DMS153 (cell line): ENCODE measurements around the gene WNT3.

Experiments used
- DNase-seq: peaks from one replicate; lab custom pipeline; 2025; lab: John Stamatoyannopoulos, UW

Gene WNT3

DNA sequence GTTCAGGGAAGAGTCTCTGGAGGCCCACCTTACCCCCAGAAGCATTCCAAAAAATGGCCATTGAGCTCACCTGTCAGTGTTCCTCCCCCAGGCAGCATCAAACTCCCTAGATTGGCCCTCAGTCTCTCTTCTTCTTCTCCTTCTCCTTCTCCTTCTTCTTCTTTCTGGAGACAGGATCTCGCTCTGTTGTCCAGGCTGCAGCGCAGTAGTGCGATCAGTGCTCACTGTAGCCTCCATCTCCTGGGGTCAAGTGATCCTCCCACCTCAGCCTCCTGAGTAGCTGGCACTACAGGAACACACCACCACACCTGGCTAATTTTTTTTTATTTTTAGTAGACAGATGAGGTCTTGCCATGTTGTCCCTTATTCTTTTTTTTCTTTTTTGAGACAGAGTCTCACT is 16.4 kb upstream of the WNT3 start:
- no peak for DNase-seq

DNA sequence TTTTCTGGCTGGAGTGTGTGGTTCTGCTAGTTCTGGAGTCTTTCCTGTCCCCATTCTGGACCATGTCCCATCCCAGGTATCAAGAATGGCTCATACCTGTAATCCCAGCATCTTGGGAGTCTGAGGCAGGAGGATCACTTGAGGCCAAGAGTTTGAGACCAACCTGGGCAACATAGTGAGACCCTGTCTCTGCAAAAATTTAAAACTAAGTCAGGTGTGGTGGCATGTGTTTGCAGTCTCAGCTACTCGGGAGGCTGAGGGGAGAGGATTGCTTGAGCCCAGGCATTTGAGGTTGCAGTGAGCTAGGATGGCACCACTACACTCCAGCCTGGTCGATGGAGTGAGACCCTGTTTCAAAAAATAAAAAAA is 15.3 kb upstream of the WNT3 start:
- DNase-seq = no peak

DNA sequence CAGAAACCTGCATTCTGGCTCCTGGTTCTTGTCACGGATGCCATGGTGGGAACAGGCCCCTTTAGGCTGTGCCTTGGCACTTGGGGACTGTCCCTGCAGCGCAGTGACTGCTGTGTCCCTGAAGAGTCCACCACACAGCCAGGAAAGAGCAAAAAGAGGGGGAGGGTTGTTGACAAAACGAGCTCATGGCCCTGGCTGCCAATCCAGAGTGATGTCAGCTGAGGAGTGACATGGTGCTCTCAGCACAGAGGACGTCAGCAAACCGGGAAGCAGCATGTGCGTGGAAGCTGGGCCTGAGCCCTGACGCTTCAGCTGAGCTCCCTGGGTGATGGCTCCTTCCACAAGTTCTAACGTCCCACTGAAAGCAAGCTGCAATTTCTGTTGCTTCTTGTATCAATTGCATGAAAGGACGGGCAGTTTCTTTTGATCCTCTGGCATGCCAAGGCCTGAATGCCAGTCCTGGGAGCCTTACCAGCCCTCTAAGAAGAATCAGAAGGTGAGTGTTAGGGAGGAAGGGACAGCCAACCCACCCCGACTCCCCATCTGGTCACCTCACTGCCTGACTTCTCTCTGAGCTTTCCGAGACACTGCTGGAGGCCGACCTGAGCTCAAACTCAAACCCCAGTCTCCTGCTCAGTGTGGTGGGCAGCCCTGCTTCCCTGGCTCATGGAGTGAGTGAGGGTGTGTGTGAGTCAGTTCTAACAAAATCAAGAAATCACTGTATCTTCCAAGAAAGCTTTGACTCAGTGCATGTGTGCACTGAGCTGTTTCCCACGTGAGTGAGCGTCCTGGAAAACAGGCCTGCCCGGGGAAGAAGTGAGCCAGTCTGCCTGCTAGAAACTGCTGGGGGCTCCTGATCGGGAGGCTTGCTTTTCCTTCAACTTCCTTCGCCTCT is 14.7 kb upstream of the WNT3 start:
- no peak for DNase-seq

DNA sequence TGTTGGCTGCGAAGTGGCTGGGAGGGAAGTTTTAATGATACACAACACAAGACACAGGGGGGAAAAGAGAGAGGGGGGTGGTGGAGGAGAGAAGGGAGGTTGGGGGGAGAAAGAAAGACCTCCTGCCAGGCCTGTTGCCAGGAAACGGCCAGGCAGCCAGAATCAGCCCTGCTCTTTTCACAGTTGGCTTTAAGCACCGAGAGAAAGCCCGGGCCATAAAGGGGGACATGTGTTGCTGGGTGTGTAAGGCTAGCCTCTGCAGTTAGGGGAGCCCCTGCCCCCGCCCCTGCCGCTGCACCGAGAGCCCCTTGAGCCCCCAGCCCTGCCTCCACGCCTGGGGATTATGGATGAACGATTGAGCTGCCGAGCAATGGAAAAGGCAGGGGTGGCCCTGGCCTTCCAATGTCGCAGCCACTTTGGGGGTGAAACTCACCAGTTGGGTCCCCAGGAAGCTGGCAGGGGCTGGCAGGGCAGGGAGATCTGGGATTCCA is 13.9 kb upstream of the WNT3 start:
- no peak for DNase-seq

DNA sequence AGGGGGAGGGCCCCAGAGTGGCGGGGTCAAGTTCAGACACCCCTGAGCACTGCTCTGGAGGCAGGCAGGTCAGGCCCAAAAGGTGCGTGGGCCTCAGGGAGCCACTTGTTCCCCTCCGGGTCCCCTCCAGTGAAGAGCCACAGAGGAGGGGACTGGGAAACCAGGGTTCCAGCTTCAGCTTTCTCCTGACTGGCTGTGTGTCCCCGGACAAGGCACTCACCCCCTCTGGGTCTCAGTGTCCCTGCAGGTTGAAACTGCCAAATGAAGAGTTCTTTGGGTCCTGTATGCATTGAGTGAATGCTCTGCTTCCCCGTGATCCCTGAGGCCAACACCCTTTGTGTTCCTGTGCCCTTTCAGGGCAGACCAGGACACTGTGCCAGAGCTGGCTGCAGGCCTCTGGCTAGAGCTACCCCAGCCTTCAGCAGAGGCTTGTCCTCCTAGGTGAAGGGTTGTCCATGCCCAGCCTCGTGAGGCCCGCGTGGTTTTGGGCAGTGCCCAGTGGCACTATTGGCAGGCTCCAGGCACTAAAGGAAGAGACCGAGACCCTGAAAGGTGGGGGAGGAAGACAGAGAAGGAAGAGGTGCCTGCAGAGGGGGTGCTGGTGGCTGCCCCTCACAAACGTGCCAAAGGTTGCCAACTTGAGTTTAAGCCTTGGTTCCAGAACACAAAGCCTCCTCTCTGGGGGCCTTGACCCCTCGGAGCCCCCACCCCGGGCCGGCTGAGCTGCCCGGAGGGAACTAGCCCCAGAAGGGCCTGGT is 13.3 kb upstream of the WNT3 start:
- DNase-seq = no peak

DNA sequence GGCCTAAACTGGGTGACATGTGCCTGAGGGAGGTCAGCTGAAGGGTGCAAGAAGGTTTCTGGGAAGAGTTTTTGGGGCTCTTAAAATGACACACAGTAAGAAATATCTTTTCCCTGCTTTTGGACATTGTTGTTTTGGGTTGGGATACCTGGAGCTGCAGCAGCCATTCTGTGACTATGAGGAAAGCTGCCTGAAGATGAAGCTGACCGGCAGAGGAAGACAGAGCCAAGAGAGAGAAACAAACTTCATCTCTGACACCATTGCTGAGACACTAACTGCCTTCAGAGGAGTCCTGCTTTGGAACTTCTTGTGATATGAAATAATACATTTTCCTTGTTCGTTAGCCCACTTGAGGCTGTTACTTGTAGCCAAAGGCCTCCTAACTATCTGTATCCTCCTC is 8.8 kb upstream of the WNT3 start:
- no peak for DNase-seq

DNA sequence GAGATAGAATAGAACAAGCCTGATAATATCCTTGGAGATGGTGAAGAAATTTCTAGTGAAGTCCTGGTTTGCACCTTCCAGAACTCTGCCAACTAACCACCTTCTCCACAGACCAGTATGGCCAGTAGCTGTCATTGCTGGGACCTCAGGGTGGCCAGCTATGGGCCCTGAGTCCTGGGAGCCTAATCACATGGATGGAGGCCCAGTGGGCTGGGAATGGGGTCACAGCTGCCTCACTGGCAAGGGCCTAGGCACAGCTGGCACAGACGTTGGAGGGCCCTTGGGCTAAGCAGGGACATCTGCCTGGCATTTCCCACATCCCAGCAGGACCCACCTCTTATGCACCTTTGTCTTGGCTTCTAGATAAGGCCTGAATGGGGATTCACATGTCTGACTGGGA is 7.6 kb upstream of the WNT3 start:
- no peak for DNase-seq

DNA sequence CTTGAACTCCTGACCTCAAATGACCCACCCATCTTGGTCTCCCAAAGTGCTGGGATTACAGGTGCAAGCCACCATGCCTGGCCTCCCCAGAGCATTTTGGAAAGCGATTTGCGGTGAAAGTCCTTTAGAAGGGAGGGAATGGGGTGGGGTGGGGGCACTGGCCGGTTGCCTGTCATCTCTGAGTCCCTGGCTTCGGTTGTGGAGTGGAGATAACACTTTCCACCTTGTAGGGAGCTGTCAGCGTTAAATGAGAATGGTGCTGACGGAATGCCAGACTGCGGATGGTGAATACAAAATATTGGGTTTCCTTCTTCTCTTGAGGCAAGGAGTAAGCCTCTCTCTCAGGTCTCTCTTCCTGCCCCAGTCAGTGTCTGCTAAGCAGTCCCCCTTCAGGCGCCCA is 5.2 kb upstream of the WNT3 start:
- no peak for DNase-seq

DNA sequence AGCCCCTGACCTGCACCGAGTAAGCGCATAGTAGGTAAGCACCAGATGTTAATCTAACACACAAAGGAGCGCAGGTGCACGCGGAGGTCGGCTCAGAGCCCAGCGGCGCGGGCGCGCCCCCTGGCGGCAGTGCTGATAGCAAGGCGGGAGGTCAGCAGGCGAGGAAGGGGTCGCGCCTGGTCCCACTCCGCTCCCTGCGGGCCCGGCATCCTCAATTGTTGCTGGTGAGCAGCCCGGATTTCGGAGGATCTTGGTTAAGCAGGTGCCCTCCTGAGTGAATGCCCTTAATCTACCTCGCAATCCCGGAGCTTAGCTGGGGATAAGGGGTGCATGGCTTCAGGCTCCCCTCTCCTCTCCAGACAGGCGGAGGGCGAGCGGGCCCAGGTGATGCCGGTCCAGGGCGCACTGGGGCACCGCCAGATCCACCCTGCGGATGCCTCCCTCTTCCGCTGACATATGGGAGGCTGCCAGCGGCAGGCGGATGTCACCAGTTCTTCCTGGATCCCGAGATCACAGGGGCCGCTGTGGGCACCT is 4.0 kb upstream of the WNT3 start:
- no peak for DNase-seq

DNA sequence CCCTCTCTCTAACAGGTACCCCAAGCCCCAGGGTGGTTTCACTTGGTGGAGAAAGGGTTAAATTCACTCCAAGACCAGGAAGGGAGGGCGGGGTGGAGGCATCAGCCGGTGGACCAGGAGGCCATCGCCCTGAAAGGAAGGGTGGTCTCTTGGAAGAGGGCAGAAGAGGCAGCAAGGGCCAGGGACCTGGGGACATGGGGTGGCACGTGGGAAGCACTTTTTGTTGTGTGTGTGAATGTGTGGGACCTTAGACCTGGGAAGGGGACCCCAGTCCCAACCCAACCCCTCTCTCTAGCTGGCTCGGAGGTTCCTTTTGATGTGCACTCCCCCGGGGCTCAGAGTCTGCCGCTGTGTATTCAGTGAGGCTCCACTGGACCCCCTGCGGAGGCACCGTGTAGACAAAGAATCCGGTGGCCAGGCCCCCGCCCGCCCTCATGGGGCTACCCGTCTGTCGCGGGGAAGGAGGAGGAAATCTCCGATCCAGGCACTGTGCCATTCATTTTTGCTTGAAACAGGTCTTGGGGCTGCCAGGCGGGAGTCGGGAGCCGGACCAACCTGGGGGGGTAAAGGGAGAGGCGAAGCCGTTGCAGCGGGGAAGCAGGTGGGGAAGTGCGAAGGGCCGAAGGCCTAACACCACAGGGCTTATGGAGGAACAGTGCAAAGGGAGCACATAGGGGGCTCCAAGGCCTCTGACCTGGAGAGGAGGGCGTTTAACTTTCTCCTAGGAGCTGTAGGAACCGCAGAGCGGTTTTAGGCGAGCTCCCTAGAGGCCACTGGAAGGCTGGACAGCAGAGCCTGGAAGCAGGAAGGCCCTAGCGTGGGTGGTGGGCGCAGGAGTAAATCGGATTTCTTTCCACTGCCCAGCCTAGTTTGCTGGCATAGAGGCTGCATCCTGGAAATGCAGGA is 3.2 kb upstream of the WNT3 start:
- DNase-seq = no peak

DNA sequence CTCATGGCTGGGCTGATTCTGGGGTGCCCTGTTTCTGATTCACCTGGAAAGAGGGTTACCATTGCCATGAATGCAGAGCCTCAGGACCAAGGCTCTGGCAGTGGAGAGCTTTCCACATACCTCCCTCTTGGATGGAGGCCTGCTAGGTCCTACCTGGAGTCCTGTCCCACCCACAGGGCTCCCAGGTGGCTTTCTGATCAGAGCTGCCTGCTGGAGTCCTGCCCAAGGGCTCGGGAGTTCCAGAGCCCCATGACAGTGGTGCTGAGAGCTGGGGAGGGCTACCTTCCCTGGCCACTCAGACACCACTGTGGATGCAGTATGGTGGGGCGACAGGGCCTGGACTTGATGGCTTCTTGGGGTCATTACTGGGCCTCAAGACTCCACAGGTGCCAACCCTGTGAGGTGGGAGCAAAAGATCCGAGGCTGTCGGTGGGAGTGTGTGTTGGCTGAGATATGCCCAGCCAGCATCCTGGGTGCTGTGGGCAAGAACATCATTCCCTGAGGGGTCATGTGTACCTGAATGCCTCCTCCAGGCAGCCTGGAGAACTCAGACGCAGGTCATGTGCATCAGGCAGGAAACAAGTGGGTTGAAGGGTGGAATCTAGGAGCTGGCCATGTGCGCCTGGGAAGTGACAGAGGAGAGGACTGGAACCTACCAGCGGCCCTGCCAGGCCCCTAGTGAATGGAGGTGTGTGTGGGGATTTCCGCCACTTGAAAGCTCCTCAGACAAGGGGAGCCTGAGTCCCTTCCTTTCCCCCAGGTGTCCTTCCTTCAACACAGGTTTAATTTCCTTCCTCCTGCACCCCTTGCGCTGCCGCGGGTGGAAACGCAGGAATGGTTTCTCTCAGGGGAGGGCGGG is 2.3 kb upstream of the WNT3 start:
- DNase-seq = no peak

DNA sequence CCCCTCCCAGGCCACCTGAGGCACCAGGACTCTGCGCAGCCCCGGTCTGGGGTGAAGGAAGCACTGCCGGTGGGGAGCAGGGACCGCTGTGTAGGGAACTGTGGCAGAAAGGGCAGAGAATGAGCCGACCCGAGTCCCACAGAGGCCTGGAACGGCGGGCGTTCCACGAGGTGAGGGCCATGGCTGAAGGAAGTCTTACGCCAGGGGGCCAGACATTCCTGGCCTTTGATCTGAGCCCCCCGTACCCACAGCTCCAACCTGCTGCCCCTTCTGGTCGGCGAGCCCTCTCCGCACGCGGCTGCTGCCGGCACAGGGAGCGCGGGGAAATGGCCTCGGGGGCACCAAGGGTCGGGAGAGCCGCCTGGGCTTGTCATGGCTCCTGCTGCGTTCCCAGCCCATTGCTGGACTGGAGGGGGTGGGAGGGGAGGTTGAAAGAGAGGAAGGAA is 1.4 kb upstream of the WNT3 start:
- DNase-seq = no peak

DNA sequence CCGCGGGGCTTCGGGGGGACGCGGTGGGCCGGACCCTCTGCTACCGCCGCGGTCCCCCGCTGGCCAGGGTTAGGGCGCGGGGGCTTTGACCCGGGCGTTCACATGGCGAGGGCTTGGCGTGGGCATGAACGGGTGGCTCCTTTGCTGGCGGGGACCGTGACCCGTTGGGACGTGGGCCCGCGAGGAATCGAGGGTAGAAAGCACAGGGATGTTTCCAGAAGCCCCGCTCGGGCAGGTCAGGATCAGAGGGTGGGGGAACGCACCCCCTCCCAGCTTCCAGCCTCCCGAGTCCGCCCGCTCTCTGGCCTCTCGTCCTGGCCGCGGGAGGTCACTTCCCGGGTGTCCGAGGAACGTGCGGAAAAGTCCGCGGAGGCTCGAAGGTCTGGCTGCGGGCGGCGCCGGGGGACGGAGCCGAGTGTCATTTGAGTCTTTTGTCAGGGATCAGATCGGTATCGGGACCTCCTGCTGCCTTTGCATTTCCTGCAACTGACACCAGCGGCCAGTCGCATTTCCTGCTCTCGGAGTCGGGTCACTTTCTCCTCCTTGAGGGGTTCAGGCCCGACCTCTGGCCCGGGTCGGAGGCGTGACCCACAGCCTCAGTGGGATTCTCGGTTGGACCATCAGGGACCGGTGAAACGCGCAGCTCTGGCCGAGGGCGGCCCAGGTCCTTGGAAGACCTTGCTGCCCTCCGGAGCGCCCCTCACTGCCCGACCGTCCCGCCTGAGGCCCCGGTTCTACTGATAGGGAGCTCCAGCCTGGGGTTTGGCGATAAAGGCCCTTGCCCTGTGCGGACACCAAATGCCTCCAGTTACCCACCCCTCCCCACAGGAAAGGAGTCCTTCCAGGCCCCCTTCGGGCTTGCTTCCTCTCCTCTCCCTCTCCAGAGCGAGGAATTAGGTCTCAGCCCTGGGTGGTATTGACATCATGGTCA is 702 bp upstream of the WNT3 start:
- DNase-seq = no peak

DNA sequence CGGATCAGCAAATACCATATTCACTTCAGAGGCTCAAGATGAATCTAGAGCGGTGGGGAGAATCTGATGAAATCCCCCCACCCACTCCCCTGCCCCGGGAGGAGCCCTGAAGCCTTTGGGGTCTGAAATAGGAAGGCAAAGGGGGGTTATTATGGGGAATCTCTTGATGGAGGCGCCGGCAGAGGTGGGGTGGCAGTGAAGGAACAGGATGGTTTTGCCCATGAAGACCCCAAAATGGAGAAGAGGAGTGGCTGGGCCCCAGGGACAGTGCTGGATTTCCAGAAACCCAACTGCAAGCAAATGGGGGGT is 637 bp downstream of the WNT3 start:
- no peak for DNase-seq

DNA sequence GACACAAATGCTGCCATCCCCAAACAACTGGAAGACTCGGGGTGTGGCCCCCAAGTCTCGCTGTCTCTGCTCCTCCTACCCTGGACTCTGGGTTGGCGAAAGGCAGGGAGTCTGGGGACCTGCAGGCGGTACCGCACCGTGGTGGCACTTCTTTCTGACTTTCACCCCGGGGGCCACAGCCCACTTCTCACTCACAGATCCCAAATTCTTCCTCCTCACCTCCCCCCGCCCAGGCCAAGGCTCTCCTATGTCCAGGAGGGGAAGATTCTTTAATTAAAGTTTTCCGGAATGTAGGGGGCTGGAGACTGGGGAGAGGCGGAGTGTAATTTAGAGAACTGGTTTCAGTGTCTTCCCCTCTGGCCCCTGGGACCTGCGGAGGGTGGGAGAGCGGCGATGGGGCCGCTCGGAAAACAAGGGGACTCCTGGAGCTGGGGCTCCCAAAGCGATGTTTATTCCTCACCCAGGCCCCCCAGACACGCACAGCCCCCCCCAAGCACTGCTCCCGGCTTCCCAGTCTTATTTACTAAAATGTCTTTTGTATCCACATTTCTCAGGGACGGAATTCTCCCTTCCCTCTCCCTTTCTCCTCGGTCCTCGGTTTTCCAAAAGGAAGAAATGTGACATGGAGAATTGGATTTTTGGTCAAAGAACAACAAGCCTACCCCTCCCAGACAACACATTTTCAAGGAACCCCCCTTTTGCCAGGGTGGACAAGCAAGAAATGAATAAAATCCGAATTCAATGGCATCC is 1.2 kb downstream of the WNT3 start:
- DNase-seq = no peak

DNA sequence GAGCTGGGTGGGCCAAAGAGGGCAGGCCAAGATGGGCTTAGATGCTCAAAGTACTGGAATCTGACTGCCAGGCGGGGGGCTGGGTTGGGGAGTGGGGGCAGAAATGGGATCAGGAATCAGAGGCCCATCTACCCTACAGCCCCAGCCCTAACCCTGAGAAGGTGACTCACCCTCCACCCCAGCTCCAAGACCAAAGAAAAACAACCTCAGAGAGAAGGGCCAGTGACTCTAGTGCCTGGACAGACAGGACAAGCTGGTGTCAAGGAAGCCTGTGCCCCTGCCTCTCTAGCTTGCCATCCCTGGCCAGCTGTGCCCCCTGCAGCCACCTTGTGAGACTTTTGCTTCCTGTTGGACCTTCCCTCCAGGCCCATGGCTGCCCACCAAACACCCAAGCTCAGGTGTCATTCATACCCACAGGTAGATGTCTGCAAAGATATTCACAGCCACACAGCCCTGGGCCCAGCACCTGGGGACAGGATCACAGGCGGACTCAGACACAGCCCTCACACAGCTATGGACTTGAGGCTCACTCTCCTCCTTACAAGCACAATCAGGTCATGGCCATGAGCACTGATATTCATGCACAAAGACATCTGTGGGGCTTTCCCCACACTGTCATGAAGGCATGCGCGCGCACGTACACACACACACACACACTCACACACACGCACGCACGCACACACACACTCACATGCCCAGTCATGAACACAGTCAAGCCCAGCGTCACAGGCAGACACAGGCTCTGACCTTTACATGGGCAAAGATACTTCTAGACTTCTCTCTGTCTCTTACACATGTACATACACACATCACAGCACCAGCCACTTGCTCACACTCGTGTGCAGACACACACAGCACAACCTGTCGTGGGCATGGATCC is 2.8 kb downstream of the WNT3 start:
- no peak for DNase-seq

DNA sequence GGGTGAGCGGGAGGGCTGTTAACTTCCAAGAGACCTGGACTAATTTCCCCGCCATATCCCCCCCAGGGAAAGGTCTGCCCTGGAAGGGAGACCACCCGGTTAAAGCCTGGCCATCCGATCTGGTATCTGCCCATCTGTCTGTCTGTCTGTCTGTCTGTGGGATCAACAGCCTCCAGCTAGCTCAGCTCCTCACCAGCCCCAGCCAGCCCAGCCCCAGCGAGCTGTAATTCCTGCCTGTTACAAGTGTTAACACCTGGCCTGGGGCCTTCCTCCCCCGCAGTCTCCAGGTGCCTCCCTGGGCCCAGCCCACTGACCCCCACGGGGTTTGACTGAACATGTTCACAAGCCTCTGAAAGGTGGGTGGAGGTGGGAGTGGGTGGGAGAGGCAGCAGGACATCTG is 4.0 kb downstream of the WNT3 start:
- no peak for DNase-seq

DNA sequence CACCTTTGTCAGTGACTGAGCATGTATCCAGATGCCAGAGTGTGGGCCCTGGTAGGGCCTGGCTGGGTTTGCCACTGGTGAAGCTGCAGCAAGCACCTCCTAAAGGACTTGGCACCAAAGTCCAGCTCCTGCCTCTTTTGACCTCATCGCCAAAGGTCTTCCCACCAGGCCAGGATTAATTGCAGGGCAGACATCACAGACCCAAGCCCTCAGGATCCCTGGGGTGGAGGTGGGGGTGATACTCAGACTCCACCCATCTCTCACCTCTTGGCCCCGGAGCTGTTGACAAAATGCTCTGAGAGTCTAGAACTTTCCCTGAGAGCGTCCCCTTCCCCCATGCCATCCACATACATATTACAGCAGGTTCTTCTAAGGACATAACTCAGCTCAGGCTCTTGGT is 4.6 kb downstream of the WNT3 start:
- no peak for DNase-seq
